Trophoblast cell (in vitro differentiated cells and primary cell): ENCODE data around the gene ATP8A1.
A peak's percentile ranks its signal among the peaks of the same experiment; 100 is the strongest.

Source experiments
- DNase-seq, 2 donors: peaks; one replicate each; pipeline ENCODE4 v3.0.0-alpha.2; 2016
- H2AFZ ChIP-seq: 2 replicates; pipeline ENCODE4 v1.6.1; 2013; ENCODE audit warnings: low read length, moderate library complexity, mild to moderate bottlenecking; ENCODE audit not compliant: insufficient read depth, poor library complexity
- H2AK5ac ChIP-seq: 2 replicates; pipeline ENCODE4 v1.6.1; 2013; ENCODE audit warnings: mild to moderate bottlenecking, low read length
- H2BK120ac ChIP-seq: 2 replicates; pipeline ENCODE4 v1.6.1; 2013; ENCODE audit warnings: low read length, mild to moderate bottlenecking, moderate library complexity; ENCODE audit not compliant: insufficient read depth, poor library complexity
- H2BK12ac ChIP-seq: 2 replicates; pipeline ENCODE4 v1.6.1; 2013; ENCODE audit warnings: mild to moderate bottlenecking, low read length, moderate library complexity
- H2BK5ac ChIP-seq: 2 replicates; pipeline ENCODE4 v1.6.1; 2013; ENCODE audit warnings: low read length, low read depth, moderate library complexity, mild to moderate bottlenecking; ENCODE audit not compliant: poor library complexity
- H3K14ac ChIP-seq: 2 replicates; pipeline ENCODE4 v1.6.1; 2013; ENCODE audit warnings: mild to moderate bottlenecking, low read length
- H3K18ac ChIP-seq: 2 replicates; pipeline ENCODE4 v1.6.1; 2013; ENCODE audit warnings: mild to moderate bottlenecking, low read length
- H3K23ac ChIP-seq: 2 replicates; pipeline ENCODE4 v1.6.1; 2013; ENCODE audit warnings: low read length
- H3K27ac ChIP-seq: 2 replicates; pipeline ENCODE4 v1.5.1; 2013; ENCODE audit warnings: low read depth, mild to moderate bottlenecking, inconsistent platforms, low read length, moderate library complexity
- H3K27me3 ChIP-seq: 2 replicates; pipeline ENCODE4 v1.6.1; 2013; ENCODE audit warnings: inconsistent platforms, mild to moderate bottlenecking, low read length, moderate library complexity; ENCODE audit not compliant: insufficient read depth
- H3K36me3 ChIP-seq, 2 experiments: 1 replicate in 1 of 2; 2 replicates in 1 of 2; pipeline ENCODE4 v1.6.1; 2013; ENCODE audit warnings: low read length in 2 of 2, mild to moderate bottlenecking in 2 of 2, moderate library complexity in 1 of 2; ENCODE audit not compliant: insufficient read depth in 2 of 2, control insufficient read depth in 1 of 2
- H3K4ac ChIP-seq: 2 replicates; pipeline ENCODE4 v1.6.1; 2013; ENCODE audit warnings: low read depth, mild to moderate bottlenecking, low read length, moderate library complexity
- H3K4me1 ChIP-seq, 2 experiments: 1 replicate in 1 of 2; 2 replicates in 1 of 2; pipeline ENCODE4 v1.6.1; 2013; ENCODE audit warnings: low read length in 2 of 2, mild to moderate bottlenecking in 2 of 2, moderate library complexity in 1 of 2; ENCODE audit not compliant: insufficient read depth in 2 of 2, control insufficient read depth in 1 of 2
- H3K4me2 ChIP-seq: 2 replicates; pipeline ENCODE4 v1.6.1; 2013; ENCODE audit warnings: inconsistent platforms, mild to moderate bottlenecking, low read length, moderate library complexity
- H3K4me3 ChIP-seq: 2 replicates; pipeline ENCODE4 v1.5.1; 2013; ENCODE audit warnings: mild to moderate bottlenecking, low read depth, low read length, inconsistent platforms
- H3K79me1 ChIP-seq: one replicate; pipeline ENCODE4 v1.6.1; 2013; ENCODE audit warnings: low read length
- H3K79me2 ChIP-seq: 2 replicates; pipeline ENCODE4 v1.6.1; 2013; ENCODE audit warnings: low read length, mild to moderate bottlenecking; ENCODE audit not compliant: control insufficient read depth, insufficient read depth, poor library complexity
- H3K9ac ChIP-seq: 2 replicates; pipeline ENCODE4 v1.6.1; 2013; ENCODE audit warnings: mild to moderate bottlenecking, low read length
- H3K9me3 ChIP-seq: 2 replicates; pipeline ENCODE4 v1.6.1; 2013; ENCODE audit warnings: low read depth, mild to moderate bottlenecking, control low read depth, inconsistent platforms, low read length; ENCODE audit not compliant: insufficient read depth
- H4K12ac ChIP-seq: 2 replicates; pipeline ENCODE4 v1.6.1; 2013; ENCODE audit warnings: low read depth, mild to moderate bottlenecking, low read length, moderate library complexity
- H4K8ac ChIP-seq: 2 replicates; pipeline ENCODE4 v1.6.1; 2013; ENCODE audit warnings: low read depth, mild to moderate bottlenecking, low read length, moderate library complexity
- H4K91ac ChIP-seq: one replicate; pipeline ENCODE4 v1.6.1; 2013; ENCODE audit warnings: low read depth, mild to moderate bottlenecking, low read length, moderate library complexity
- WGBS: extraction: QIAGEN DNeasy Blood & Tissue Kit; methylation state at CpG from one replicate; pipeline ENCODE4 v1.1.7; 2013; ENCODE audit warnings: missing lambda C conversion rate; ENCODE audit not compliant: insufficient read length, insufficient coverage; ENCODE audit errors: extremely low coverage; 5-methylcytosine and 5-hydroxymethylcytosine counted together

Gene ATP8A1

DNA sequence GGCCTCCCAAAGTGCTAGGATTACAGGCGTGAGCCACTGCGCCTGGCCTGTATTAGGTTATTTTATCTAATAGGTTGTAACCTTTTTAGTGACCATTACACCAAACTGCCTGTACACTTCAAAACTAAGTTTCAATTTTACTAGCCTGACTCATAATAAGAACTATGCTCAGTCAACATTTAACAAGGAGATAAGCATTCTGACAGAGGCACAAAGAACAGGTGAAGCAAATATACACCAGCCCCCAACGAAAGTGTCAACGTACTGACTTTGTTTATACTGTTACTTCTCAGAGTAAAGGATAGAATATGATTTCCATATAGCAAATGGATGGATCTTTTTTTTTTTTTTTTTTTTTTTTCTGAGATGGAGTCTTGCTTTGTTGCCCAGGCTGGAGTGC is 196.9 kb downstream of the ATP8A1 start:
- no peak overlapping the region for H3K9ac ChIP-seq
- H3K14ac ChIP-seq = no peak overlapping the region
- H2BK120ac ChIP-seq = no peak overlapping the region
- no peaks in the 10 kb centered on the region for H3K4me1 ChIP-seq
- H3K79me1 ChIP-seq = no peaks in the 10 kb centered on the region
- no peaks in the 10 kb centered on the region for H3K79me2 ChIP-seq
- H4K12ac ChIP-seq = no peak overlapping the region
- no peak overlapping the region for H2AK5ac ChIP-seq
- WGBS = no CpG with 5 or more reads among the region's 4 CpGs
- no peak for DNase-seq
- no peak overlapping the region for H2BK5ac ChIP-seq
- H4K91ac ChIP-seq = no peak overlapping the region
- no peak overlapping the region for H3K27ac ChIP-seq
- no peaks in the 10 kb centered on the region for H3K9me3 ChIP-seq
- no peak overlapping the region for H2AFZ ChIP-seq
- no peak overlapping the region for H3K4me3 ChIP-seq
- no peak overlapping the region for H3K23ac ChIP-seq
- H3K36me3 ChIP-seq = no peaks in the 10 kb centered on the region
- H2BK12ac ChIP-seq = no peak overlapping the region
- no peaks in the 10 kb centered on the region for H3K27me3 ChIP-seq
- no peak overlapping the region for H3K18ac ChIP-seq
- no peak overlapping the region for H3K4ac ChIP-seq
- H3K4me2 ChIP-seq = no peak overlapping the region
- no peak overlapping the region for H4K8ac ChIP-seq

DNA sequence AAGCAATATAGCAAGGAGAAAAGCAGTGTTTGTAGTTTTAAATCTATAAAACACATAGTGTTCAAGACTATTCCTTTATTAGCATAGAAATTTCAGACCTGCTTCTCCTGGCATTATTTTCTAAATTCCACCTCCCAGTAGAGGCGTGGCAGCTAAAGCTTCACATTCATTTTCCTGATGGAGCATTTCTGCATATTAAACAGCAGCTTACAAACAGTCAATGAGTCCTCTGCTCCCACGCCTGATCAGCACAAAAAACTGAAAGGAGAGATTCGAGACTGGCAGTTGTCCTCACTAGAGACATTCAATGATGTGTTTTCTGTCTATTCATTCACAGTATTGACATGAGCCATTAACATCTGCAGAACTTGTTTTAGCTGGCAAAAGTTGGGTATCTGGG is 198.2 kb downstream of the ATP8A1 start:
- H3K18ac ChIP-seq = no peak overlapping the region
- no peak overlapping the region for H3K14ac ChIP-seq
- H4K12ac ChIP-seq = no peak overlapping the region
- H3K4me3 ChIP-seq = no peak overlapping the region
- H2AK5ac ChIP-seq = no peak overlapping the region
- H2BK120ac ChIP-seq = no peak overlapping the region
- no peaks in the 10 kb centered on the region for H3K9me3 ChIP-seq
- H3K27ac ChIP-seq = no peak overlapping the region
- no peaks in the 10 kb centered on the region for H3K36me3 ChIP-seq
- H3K23ac ChIP-seq = no peak overlapping the region
- H3K27me3 ChIP-seq = no peaks in the 10 kb centered on the region
- no peak overlapping the region for H4K8ac ChIP-seq
- no peaks in the 10 kb centered on the region for H3K79me2 ChIP-seq
- no peak overlapping the region for H2AFZ ChIP-seq
- H2BK12ac ChIP-seq = no peak overlapping the region
- no CpG with 5 or more reads among the region's 3 CpGs for WGBS
- H3K4me2 ChIP-seq = no peak overlapping the region
- H2BK5ac ChIP-seq = no peak overlapping the region
- H3K79me1 ChIP-seq = no peaks in the 10 kb centered on the region
- H4K91ac ChIP-seq = no peak overlapping the region
- H3K9ac ChIP-seq = no peak overlapping the region
- DNase-seq = no peak
- no peak overlapping the region for H3K4ac ChIP-seq
- no peaks in the 10 kb centered on the region for H3K4me1 ChIP-seq

DNA sequence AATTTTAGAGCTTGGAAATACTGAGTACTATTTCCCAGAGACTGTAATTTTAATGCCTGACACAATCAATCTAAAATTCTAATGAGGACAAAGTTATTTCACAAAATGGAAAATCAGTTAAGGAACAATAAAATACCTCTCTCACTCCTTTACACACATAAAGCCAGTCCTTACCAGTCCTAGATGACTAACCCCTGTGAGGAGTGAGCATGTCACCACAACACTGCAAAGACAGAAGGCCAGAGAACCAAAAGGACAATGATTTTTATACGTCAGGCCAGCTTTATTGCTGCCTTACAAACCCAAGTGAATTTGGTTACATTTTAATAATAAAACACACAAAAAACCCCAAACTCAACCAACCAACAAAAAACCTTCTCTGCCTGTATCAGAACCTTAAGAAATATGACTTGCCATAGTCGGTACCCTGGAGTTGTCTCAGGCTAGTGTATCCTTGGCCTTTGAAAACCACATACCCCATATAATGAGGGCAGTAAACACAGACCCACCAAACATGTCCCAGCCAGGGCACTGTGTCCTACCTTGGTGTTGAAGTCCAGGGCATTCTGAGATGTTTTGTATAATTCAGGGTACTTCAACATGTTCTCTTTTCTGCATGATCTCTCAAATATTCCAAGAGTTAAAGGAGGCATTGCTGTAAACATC is 202.0 kb downstream of the ATP8A1 start:
- Histone ChIP-seq H2BK120ac (no peak overlapping the region), H3K27me3 (no peaks in the 10 kb centered on the region), H2AK5ac (no peak overlapping the region), H3K27ac (no peak overlapping the region), H3K79me1 (no peaks in the 10 kb centered on the region), H3K79me2 (no peaks in the 10 kb centered on the region), H3K14ac (no peak overlapping the region), H3K4ac (no peak overlapping the region), H2AFZ (no peak overlapping the region), H3K4me1 (no peaks in the 10 kb centered on the region), H2BK12ac (no peak overlapping the region), H3K36me3 (no peaks in the 10 kb centered on the region), H4K8ac (no peak overlapping the region), H2BK5ac (no peak overlapping the region), H3K4me3 (no peak overlapping the region), H3K18ac (no peak overlapping the region), H3K23ac (no peak overlapping the region), H3K9me3 (no peaks in the 10 kb centered on the region), H4K12ac (no peak overlapping the region), H4K91ac (no peak overlapping the region), H3K9ac (no peak overlapping the region), H3K4me2 (no peak overlapping the region)
- WGBS = no CpG with 5 or more reads among the region's 2 CpGs
- DNase-seq = no peak

DNA sequence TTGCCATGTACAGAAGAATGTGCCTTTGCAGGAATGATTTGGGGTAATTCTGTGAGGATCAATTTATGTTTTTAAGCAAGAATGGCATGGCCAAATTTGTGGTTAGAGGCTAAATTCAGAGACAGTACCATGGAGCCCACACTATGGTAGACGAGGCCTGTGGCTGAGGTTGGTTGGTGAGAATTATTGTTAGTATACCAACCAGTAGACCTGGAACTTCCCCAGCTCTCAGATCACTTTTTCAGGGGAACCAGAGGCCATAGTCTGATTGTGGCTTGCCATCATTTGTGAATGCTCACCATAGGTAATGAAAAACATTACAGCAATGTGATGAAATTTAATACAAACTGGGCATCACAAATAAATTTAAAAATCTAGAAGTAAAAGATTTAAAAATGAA is 203.3 kb downstream of the ATP8A1 start:
- no peak for DNase-seq
- peak overlapping the region; percentile 49 for H3K9ac ChIP-seq
- no peak overlapping the region for H3K4me2 ChIP-seq
- H4K12ac ChIP-seq = no peak overlapping the region
- H2AK5ac ChIP-seq = no peak overlapping the region
- H2AFZ ChIP-seq = no peak overlapping the region
- WGBS = no CpG with 5 or more reads among the region's 1 CpG
- no peak overlapping the region for H2BK12ac ChIP-seq
- no peak overlapping the region for H2BK5ac ChIP-seq
- no peak overlapping the region for H3K14ac ChIP-seq
- H3K18ac ChIP-seq = no peak overlapping the region
- no peak overlapping the region for H4K91ac ChIP-seq
- no peak overlapping the region for H3K4ac ChIP-seq
- H3K4me1 ChIP-seq = no peaks in the 10 kb centered on the region
- H3K4me3 ChIP-seq = no peak overlapping the region
- H4K8ac ChIP-seq = no peak overlapping the region
- no peak overlapping the region for H3K27ac ChIP-seq
- no peaks in the 10 kb centered on the region for H3K27me3 ChIP-seq
- no peaks in the 10 kb centered on the region for H3K79me2 ChIP-seq
- H3K9me3 ChIP-seq = no peaks in the 10 kb centered on the region
- H3K23ac ChIP-seq = no peak overlapping the region
- no peaks in the 10 kb centered on the region for H3K36me3 ChIP-seq
- H3K79me1 ChIP-seq = no peaks in the 10 kb centered on the region
- no peak overlapping the region for H2BK120ac ChIP-seq
